GM18526 (cell line): ENCODE results near the gene ANKRD40.

ENCODE experiments used
- POLR2A ChIP-seq: IDR thresholded peaks from 3 replicates; pipeline ENCODE4 v1.6.1; 2011; ENCODE audit not compliant: insufficient read length; ENCODE audit errors: extremely low read depth

The ANKRD40 gene

GRCh38 chr17:50684288-50684611 lies 23.5 kb downstream of the ANKRD40 start:
- TF ChIP-seq POLR2A = no peak

DNA sequence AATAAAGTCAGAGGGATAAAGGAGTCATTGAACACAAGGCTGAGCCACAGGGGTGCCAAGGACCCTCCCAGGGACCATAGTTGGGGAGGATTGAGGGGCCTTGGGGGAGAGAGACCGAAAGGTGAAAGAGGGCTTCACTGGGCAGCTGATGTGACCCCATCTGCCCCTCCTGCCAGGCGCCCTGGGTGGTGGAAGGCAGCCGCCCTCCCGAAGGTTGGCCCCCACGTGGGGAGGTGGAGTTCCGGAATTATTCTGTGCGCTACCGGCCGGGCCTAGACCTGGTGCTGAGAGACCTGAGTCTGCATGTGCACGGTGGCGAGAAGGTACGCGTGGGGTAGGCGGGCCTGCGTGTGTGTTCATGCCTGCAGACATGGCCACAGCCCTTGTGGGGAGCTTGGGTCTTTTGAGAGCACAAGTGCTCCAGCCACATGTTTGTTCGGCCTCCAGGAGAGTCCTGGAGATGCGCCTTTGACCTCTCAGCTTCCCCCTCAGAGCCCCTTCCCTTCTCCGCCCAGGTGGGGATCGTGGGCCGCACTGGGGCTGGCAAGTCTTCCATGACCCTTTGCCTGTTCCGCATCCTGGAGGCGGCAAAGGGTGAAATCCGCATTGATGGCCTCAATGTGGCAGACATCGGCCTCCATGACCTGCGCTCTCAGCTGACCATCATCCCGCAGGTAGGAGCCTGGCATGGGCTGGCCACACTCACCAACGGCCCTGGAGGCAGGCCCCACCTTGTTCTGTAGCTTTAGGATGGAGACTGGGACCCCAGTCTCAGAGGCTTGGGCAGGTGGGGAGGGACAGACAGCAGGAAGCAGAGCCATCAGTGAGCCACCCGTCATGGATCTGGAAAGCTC lies 24.1 kb downstream of the ANKRD40 start:
- TF ChIP-seq POLR2A = no peak

DNA sequence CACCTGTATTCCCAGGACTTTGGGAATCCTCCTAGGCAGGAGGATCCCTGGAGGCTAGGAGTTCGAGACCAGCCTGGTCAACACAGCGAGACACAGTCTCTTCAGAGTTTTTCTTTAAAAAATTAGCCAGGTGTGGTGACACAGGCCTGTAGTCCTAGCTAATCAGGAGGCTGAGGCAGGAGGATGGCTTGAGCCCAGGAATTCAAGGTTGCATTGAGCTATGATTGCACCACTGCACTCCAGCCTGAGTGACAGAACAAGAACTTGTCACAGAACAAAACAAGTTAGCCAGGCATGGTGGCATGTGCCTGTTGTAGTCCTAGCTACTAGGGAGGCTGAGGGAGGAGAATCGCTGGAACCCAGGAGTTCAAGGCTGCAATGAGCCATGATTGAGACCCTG lies 24.8 kb downstream of the ANKRD40 start:
- no peak for TF ChIP-seq POLR2A

- TF ChIP-seq POLR2A = no peak
Observed at GRCh38 chr17:50682441-50682840, 25.3 kb downstream of the ANKRD40 start.

DNA sequence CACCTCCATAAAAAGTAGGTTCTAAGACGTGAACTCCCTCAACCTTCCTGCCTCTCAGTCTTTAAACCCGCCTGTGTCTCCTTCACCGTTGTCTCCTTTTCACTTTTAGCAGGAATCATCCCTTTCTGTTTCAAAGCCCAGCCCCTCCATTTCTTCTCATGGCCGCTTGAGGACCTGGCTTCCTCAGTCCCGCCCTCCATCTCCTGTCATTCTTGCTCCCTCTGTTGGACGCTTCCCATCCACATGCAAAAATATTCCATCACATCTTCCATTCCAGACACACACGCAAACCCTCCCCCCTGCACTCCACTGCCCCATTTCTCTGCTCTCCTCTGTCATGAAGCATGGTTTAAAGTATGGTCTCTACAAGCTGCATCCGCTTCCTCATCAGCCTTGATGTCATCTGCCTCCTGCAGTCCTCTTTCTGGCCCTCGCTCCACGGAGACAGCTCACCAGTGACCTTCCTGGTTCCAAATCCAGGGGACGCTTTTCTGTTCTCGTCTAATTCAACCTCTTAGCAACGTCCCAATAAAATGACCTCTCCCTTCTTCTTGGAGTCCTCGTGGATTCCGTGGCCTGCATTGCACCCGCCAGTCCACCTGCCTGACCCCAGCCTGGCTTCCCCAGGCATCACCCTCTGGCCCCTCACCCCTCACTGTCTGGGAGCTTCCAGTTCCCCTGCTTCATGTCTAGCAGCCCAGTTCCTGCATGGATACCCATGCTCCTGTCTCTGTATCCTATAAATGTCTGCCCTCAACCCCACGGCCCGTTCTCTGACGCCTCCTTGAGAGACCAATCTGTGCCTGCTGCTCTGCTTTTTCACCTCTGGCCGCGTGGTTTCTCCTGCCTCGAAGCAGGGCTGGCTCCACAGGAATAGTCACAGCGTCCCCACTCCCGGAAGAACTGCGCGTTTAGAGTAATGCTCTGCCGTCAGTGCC lies 26.2 kb downstream of the ANKRD40 start:
- TF ChIP-seq POLR2A = no peak

DNA sequence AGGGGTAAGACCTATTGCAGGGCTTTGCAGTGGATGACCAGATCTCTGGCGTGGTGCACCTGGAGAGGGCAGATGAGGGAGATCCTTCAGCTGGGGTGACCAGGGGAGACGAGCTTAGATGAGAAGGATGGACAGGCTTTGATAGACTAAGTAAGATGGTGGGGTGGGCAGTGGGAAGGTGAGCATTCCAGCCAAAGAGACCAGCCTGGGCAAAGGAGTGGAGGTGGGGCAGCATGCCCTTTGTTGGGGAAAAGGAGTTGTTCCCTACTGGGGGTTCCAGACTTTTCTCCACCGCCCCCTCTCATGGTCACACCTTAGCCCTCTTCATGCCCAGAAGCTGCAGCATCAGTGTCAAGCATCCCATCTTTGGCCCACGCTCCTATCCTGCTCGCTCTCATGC lies 27.6 kb downstream of the ANKRD40 start:
- TF ChIP-seq POLR2A = no peak

- TF ChIP-seq POLR2A = no peak
Observed at GRCh38 chr17:50679008-50679544, 28.6 kb downstream of the ANKRD40 start.

DNA sequence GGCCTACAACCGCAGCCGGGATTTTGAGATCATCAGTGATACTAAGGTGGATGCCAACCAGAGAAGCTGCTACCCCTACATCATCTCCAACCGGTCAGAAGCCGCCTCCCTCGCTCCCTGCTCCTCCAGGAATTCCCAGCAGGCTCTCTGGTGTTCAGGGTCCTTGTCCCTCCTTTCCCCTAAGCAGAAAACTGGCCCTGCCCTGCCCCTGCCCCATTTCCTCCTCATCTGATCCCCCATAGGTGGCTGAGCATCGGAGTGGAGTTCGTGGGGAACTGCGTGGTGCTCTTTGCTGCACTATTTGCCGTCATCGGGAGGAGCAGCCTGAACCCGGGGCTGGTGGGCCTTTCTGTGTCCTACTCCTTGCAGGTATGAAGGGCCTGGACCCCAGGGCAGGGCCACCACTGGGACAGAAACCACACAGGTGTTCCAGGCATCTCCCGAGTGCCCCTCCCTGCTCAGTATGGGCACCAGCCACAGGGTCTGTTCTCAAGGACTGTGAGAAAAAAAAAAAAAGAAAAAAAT lies 29.8 kb downstream of the ANKRD40 start:
- TF ChIP-seq POLR2A = no peak

DNA sequence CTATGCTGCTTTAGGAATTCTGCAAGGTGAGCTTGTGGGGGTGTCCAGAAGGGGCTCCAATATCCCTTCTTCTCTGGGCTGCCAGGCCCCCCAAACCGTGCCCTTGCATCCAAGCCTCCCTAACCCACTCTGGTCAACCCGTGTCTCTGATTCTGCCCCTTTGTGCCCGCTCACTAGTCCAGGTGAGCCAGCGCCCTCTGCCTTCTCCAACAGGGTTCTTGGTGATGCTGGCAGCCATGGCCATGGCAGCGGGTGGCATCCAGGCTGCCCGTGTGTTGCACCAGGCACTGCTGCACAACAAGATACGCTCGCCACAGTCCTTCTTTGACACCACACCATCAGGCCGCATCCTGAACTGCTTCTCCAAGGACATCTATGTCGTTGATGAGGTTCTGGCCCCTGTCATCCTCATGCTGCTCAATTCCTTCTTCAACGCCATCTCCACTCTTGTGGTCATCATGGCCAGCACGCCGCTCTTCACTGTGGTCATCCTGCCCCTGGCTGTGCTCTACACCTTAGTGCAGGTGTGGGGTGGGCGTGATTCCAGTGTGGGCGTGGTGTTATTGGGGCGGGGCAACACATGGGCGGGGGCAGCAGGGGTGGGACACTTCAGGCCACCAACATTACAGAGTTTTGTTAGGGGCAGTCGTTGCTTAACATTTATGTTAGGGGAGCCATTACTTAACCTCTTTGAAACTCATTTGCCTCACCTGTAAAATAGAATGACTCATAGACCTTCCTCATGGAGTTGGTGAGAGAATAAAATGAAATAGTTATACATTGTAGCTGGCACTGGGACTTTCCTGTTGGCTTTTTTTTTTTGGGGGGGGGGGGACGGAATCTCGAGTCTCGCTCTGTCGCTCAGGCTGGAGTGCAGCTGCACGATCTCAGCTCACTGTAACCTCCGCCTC lies 31.4 kb downstream of the ANKRD40 start:
- TF ChIP-seq POLR2A = no peak

DNA sequence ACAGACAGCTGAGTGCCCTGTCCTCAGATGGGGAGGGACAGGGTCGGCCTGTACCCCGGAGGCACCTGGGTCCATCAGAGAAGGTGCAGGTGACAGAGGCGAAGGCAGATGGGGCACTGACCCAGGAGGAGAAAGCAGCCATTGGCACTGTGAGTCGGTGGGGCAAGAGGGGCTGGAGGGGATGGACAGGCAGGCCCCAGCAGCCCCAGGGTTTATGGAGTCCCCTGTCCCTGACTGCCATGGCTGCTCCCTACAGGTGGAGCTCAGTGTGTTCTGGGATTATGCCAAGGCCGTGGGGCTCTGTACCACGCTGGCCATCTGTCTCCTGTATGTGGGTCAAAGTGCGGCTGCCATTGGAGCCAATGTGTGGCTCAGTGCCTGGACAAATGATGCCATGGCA lies 32.1 kb downstream of the ANKRD40 start:
- TF ChIP-seq POLR2A = no peak

DNA sequence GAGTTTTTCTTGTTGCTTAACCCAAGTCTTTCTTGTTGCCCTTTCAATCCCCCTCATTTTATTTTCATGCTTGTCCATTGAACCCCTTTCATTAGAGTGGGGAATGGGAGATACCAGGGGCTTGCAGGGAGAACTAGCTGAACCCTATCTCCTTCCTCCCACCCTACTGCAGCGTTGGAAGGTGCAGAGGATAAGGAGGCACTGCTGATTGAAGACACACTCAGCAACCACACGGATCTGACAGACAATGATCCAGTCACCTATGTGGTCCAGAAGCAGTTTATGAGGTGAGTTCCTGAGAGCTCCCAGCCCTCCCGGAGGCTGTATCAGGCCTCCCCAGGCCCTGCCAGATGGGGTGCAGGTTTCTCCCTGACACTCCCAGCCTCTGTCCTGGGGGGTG lies 32.5 kb downstream of the ANKRD40 start:
- no peak for TF ChIP-seq POLR2A

GRCh38 chr17:50672831-50673551 lies 34.7 kb downstream of the ANKRD40 start:
- TF ChIP-seq POLR2A = no peak

- no peak for TF ChIP-seq POLR2A
Observed at GRCh38 chr17:50672071-50672470, 35.6 kb downstream of the ANKRD40 start.
